HepG2 (cell line): ENCODE data around the gene ATP6V0A1. TPM values are rescaled to one million over a fixed set of nuclear protein-coding genes. Genes with fewer than 3 reads are reported as not detected.

ENCODE experiments used
- ARHGAP35 ChIP-seq: sonication (generic); formaldehyde crosslinking; IDR thresholded peaks from 2 replicates; pipeline ENCODE4 v1.9.0; 2022; ENCODE audit warnings: mild to moderate bottlenecking, inconsistent platforms, moderate library complexity, missing genetic modification reagents, borderline replicate concordance
- ESRRA ChIP-seq: sonication (generic); formaldehyde crosslinking; IDR thresholded peaks from 2 replicates; pipeline ENCODE4 v1.5.1; 2020; ENCODE audit warnings: mild to moderate bottlenecking, low read depth, missing genetic modification reagents
- FOXA3 ChIP-seq: IDR thresholded peaks from 2 replicates; pipeline ENCODE4 v1.6.1; 2016; ENCODE audit warnings: missing genetic modification reagents, missing compliant biosample characterization
- GATAD1 ChIP-seq: IDR thresholded peaks from 2 replicates; pipeline ENCODE4 v1.6.1; 2016; ENCODE audit warnings: missing genetic modification reagents, missing compliant biosample characterization
- GZF1 ChIP-seq: sonication (generic); formaldehyde crosslinking; IDR thresholded peaks from 2 replicates; pipeline ENCODE4 v1.5.1; 2020; ENCODE audit warnings: mild to moderate bottlenecking, missing genetic modification reagents
- MZF1 ChIP-seq: sonication (generic); formaldehyde crosslinking; IDR thresholded peaks from 2 replicates; pipeline ENCODE4 v1.8.1; 2023; ENCODE audit warnings: mild to moderate bottlenecking, missing genetic modification reagents, borderline replicate concordance
- NFIB ChIP-seq: sonication (generic); formaldehyde crosslinking; IDR thresholded peaks from 2 replicates; pipeline ENCODE4 v1.9.0; 2021; ENCODE audit warnings: missing genetic modification reagents, mild to moderate bottlenecking, borderline replicate concordance
- RFXANK ChIP-seq: IDR thresholded peaks from 2 replicates; pipeline ENCODE4 v1.6.1; 2016
- SNAPC4 ChIP-seq: sonication (generic); formaldehyde crosslinking; IDR thresholded peaks from 2 replicates; pipeline ENCODE4 v1.4.0; 2020; ENCODE audit warnings: mild to moderate bottlenecking, missing genetic modification reagents
- SNRNP70 ChIP-seq: fragments of 200-400 bp; formaldehyde crosslinking; IDR thresholded peaks from 2 replicates; pipeline ENCODE4 v1.6.1; 2017; ENCODE audit warnings: mild to moderate bottlenecking, low read depth, low read length, moderate library complexity
- ZEB1 ChIP-seq: IDR thresholded peaks from 2 replicates; pipeline ENCODE4 v1.6.1; 2012; ENCODE audit warnings: mild to moderate bottlenecking, low read depth, inconsistent platforms; ENCODE audit not compliant: insufficient replicate concordance
- ZKSCAN5 ChIP-seq: sonication (generic); formaldehyde crosslinking; IDR thresholded peaks from 2 replicates; pipeline ENCODE4 v1.5.1; 2020; ENCODE audit warnings: mild to moderate bottlenecking, missing genetic modification reagents
- ZNF414 ChIP-seq: sonication (generic); formaldehyde crosslinking; IDR thresholded peaks from 2 replicates; pipeline ENCODE4 v1.5.0; 2020; ENCODE audit warnings: missing genetic modification reagents
- ZNF562 ChIP-seq: sonication (generic); formaldehyde crosslinking; IDR thresholded peaks from 2 replicates; pipeline ENCODE4 v1.8.0; 2022; ENCODE audit warnings: missing genetic modification reagents, borderline replicate concordance
- ZSCAN12 ChIP-seq: sonication (generic); formaldehyde crosslinking; IDR thresholded peaks from 2 replicates; pipeline ENCODE4 v1.9.0; 2021; ENCODE audit warnings: mild to moderate bottlenecking, missing genetic modification reagents
- ZSCAN29 ChIP-seq: sonication (generic); formaldehyde crosslinking; conservative IDR thresholded peaks from 2 replicates; pipeline ENCODE4 v1.4.0; 2020; ENCODE audit warnings: mild to moderate bottlenecking, missing genetic modification reagents
- polyA plus RNA-seq, 8 experiments: library from polyadenylated mRNA; depleted of rRNA in 3 of 8; stranded (reverse) in 7 of 8; unstranded in 1 of 8; fragments of >200 nt; fragmentation: Illumina TruSeq in 4 of 8; extraction: Trizol in 4 of 8; gene quantifications; 2 replicates each; pipeline versions ENCODE4 v1.2.1 to v1.2.3, GENCODE V29; 2011 to 2016; ENCODE audit warnings: low read depth in 4 of 8, missing spikeins in 1 of 8, mixed read lengths in 1 of 8; ENCODE audit not compliant: insufficient read depth in 1 of 8
- total RNA-seq, 5 experiments: library from RNA; depleted of rRNA; stranded (reverse); fragments of >200 nt; fragmentation: Illumina TruSeq; extraction: Trizol; gene quantifications; 2 replicates each; pipeline ENCODE4 v1.2.3, GENCODE V29; 2016; ENCODE audit warnings: low read depth in 1 of 5
- TF ChIP-seq, protein P1 (sequence below): sonication (generic); formaldehyde crosslinking; IDR thresholded peaks from 2 replicates; pipeline ENCODE4 v1.8.0; 2022; ENCODE audit warnings: low read depth, missing genetic modification reagents
- TF ChIP-seq, protein P2 (sequence below): IDR thresholded peaks from 2 replicates; pipeline ENCODE4 v1.6.1; 2016; ENCODE audit warnings: low read depth

Gene ATP6V0A1
- total and polyA plus RNA-seq, 2 of the 13 experiments (the other 11 are each of a cell fraction or from before 2014, with no cell fraction given): 27.9 to 54.1 TPM

- TF ChIP-seq, protein P1, sequence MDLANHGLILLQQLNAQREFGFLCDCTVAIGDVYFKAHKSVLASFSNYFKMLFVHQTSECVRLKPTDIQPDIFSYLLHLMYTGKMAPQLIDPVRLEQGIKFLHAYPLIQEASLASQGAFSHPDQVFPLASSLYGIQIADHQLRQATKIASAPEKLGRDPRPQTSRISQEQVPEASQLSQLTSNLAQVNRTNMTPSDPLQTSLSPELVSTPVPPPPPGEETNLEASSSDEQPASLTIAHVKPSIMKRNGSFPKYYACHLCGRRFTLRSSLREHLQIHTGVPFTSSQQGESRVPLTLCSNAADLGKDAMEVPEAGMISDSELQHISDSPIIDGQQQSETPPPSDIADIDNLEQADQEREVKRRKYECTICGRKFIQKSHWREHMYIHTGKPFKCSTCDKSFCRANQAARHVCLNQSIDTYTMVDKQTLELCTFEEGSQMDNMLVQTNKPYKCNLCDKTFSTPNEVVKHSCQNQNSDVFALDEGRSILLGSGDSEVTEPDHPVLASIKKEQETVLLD: peak; percentile 74; the same call in 1 of the 2 replicates
- TF ChIP-seq GATAD1 (CRISPR knock-in tag) (peak; percentile 80), NFIB (CRISPR knock-in tag) (no peak), ARHGAP35 (CRISPR knock-in tag) (peak; percentile 39; the same call in 1 of the 2 replicates), ZEB1 (no peak), SNRNP70 (no peak), ZNF414 (CRISPR knock-in tag) (peak; percentile 37; the same call in 1 of the 2 replicates), ESRRA (CRISPR knock-in tag) (peak; percentile 37; the same call in 1 of the 2 replicates), ZSCAN29 (CRISPR knock-in tag) (0 out of 2 replicates have a peak, but pooled peaks have one; percentile 29), MZF1 (peak; percentile 45; the same call in 1 of the 2 replicates), SNAPC4 (CRISPR knock-in tag) (peak; percentile 64; the same call in 1 of the 2 replicates), ZKSCAN5 (CRISPR knock-in tag) (peak; percentile 86), GZF1 (CRISPR knock-in tag) (0 out of 2 replicates have a peak, but pooled peaks have one; percentile 71), FOXA3 (CRISPR knock-in tag) (peak; percentile 85), ZNF562 (0 out of 2 replicates have a peak, but pooled peaks have one; percentile 54), RFXANK (CRISPR knock-in tag) (0 out of 2 replicates have a peak, but pooled peaks have one; percentile 40), ZSCAN12 (CRISPR knock-in tag) (peak; percentile 88; the same call in 1 of the 2 replicates)
- TF ChIP-seq, protein P2, sequence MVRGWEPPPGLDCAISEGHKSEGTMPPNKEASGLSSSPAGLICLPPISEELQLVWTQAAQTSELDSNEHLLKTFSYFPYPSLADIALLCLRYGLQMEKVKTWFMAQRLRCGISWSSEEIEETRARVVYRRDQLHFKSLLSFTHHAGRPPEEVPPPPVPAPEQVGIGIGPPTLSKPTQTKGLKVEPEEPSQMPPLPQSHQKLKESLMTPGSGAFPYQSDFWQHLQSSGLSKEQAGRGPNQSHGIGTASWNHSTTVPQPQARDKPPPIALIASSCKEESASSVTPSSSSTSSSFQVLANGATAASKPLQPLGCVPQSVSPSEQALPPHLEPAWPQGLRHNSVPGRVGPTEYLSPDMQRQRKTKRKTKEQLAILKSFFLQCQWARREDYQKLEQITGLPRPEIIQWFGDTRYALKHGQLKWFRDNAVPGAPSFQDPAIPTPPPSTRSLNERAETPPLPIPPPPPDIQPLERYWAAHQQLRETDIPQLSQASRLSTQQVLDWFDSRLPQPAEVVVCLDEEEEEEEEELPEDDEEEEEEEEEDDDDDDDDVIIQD (CRISPR knock-in tag): peak; percentile 90
Measured at GRCh38 chr17:42541041-42541833, 82.6 kb downstream of the ATP6V0A1 start (continued).
